ENCODE data around the gene AHNAK2.
A peak's percentile ranks its signal among the peaks of the same experiment; 100 is the strongest.

Gene AHNAK2

DNA sequence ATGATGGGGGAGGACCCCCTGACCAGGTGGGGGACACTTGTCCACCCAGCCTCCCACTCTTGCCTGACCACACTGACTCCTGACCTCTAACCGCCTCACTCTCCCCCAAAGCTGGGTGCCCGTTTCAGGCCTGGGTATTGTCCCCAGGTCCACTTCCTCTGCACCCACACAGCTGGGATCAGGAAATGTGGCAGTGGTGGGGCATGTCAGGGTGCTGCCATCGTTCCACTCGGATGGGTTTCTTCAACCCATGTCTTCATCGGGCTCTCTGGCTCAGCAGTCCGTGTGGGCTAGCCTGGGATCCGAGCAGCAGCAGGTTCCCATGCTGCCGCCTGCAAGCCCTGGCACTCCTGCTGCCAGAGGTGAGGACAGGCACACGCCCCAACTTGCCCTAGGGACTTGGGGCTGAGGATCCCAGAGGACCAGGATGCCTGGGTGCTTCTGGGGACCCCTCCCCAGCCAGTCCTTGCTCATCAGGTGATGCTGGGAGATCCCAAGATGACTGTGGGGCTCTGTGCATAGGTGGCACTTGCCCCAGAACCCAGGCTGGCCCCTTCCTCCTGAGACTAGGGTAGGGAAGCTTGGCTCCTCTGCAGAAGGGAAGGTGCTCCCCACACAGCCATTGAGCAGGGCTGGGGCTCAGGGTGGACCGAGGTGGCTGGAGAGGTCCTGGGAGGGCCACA lies 4.5 kb upstream of the AHNAK2 start:
- 87% methylated on average over 10 of the region's 10 CpGs for WGBS
- no peak overlapping the region for H3K9ac ChIP-seq (ENCODE audit: low read depth, low read length)
- H3K4me1 ChIP-seq (ENCODE audit: insufficient read depth, low read length), result peaks cover 4% of the 10 kb centered on the region; the same call in 1 of the 2 replicates

DNA sequence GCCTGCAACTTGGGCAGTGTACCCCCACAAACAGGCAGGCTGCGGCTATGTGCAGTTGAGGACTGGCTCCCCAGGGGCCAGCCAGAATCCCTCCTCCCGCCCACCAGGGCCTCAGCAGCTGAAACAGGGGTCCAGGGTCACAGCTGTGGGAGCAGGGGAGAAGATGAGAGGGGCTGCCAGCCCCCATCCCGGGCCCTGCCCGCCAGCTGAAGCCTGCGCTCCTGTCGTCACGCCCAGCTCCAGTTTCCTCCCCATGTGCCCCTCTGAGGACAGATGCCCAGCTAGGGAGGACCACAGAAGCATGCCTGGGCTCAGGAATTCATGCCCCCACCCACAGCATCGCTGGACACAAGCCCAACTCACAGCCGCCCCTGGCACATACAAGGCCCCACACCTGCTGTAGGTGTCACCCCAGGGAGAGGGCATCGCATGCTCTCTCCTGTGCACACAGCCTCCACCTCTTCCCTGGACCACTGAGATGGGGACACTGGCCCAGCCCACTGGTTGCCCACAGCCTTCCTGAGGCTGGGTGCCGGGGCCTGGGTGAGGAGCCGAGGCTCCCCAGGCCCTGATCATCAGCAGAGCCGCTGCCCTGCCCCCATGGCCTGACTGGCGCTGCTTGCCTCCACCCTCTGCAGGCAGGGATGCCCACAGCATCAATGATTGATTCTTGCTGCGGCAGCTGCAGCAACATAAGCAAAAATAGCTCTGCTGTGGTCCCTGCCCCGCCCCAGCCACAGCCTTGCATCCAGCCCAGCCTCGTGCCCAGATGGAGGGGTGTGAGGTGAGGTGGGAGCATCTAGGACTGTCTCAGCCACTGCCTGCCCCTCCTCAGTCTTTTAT lies 3.7 kb upstream of the AHNAK2 start:
- peaks cover 4% of the 10 kb centered on the region; the same call in 1 of the 2 replicates for H3K4me1 ChIP-seq (ENCODE audit: insufficient read depth, low read length)
- peaks cover 38% of the 10 kb centered on the region for H3K27me3 ChIP-seq (ENCODE audit: insufficient read depth, low read length)
- no peak overlapping the region for H3K27ac ChIP-seq (ENCODE audit: low read depth, low read length)
- no peak overlapping the region for H3K9ac ChIP-seq (ENCODE audit: low read depth, low read length)
- WGBS, result 90% methylated on average over 17 of the region's 17 CpGs
- H3K36me3 ChIP-seq (ENCODE audit: insufficient read depth, low read length), result no peaks in the 10 kb centered on the region
- H3K4me3 ChIP-seq (ENCODE audit: low read length), result no peak overlapping the region
- no peaks in the 10 kb centered on the region for H3K9me3 ChIP-seq (ENCODE audit: insufficient read depth, low read depth, low read length)

More for the DNA sequence above, 4.5 kb upstream of the AHNAK2 start:
- no peaks in the 10 kb centered on the region for H3K9me3 ChIP-seq (ENCODE audit: insufficient read depth, low read depth, low read length)
- peaks cover 31% of the 10 kb centered on the region for H3K27me3 ChIP-seq (ENCODE audit: insufficient read depth, low read length)
- no peaks in the 10 kb centered on the region for H3K36me3 ChIP-seq (ENCODE audit: insufficient read depth, low read length)
- no peak overlapping the region for H3K4me3 ChIP-seq (ENCODE audit: low read length)
- H3K27ac ChIP-seq (ENCODE audit: low read depth, low read length), result no peak overlapping the region

- H3K27ac ChIP-seq (ENCODE audit: low read depth, low read length), result no peak overlapping the region
- 0 out of 2 replicates have a peak, but pooled peaks cover 4% of the 10 kb centered on the region for H3K4me1 ChIP-seq (ENCODE audit: insufficient read depth, low read length)
- H3K9ac ChIP-seq (ENCODE audit: low read depth, low read length), result no peak overlapping the region
- H3K9me3 ChIP-seq (ENCODE audit: insufficient read depth, low read depth, low read length), result no peaks in the 10 kb centered on the region
- H3K4me3 ChIP-seq (ENCODE audit: low read length), result no peak overlapping the region
- H3K27me3 ChIP-seq (ENCODE audit: insufficient read depth, low read length), result peaks cover 46% of the 10 kb centered on the region
- WGBS, result 88% methylated on average over 22 of the region's 22 CpGs
- H3K36me3 ChIP-seq (ENCODE audit: insufficient read depth, low read length), result no peaks in the 10 kb centered on the region
Measured at GRCh38 chr14:104980611-104981531, 2.7 kb upstream of the AHNAK2 start.

DNA sequence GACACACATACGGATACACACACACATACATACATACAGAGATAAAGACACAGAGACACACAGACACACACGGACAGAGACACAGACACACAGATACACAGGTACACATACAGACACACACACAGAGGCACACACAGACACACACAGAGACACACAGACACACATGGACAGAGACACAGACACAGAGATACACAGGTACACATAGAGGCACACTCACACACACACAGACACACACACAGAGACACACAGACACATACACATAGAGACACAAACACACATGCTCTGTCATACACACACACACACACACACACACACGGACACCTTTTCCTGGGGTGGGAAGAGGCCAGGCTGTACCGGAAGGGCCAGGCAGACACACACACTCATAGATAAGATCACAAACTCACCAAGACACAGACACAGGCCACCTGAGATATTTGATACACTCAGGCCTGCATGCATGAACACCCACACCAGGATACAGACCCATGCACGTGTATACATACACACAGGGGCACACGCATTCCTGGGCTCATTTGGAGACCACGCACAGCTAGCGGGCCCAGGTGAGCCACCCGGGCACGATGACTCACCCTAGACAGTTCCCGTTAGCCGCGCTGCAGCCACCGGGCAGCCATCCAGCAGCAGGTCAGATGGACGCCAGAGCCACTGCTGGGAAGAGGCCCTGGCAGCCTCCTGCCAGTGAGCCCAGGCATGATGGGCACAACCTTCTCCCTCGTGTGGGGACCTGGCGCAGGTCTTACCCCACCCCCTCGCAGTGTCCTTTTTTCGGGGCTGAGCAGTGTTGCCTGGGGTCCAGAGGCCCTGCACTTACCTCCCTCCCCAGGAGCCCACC lies 1.8 kb upstream of the AHNAK2 start:
- H3K9ac ChIP-seq (ENCODE audit: low read depth, low read length), result no peak overlapping the region
- 0 out of 2 replicates have a peak, but pooled peaks cover 4% of the 10 kb centered on the region for H3K4me1 ChIP-seq (ENCODE audit: insufficient read depth, low read length)
- no peak overlapping the region for H3K4me3 ChIP-seq (ENCODE audit: low read length)
- H3K27me3 ChIP-seq (ENCODE audit: insufficient read depth, low read length), result peaks cover 46% of the 10 kb centered on the region
- no peak overlapping the region for H3K27ac ChIP-seq (ENCODE audit: low read depth, low read length)
- no peaks in the 10 kb centered on the region for H3K9me3 ChIP-seq (ENCODE audit: insufficient read depth, low read depth, low read length)
- WGBS, result 90% methylated on average over 19 of the region's 19 CpGs
- no peaks in the 10 kb centered on the region for H3K36me3 ChIP-seq (ENCODE audit: insufficient read depth, low read length)

- no peaks in the 10 kb centered on the region for H3K36me3 ChIP-seq (ENCODE audit: insufficient read depth, low read length)
- no peak overlapping the region for H3K27ac ChIP-seq (ENCODE audit: low read depth, low read length)
- peaks cover 46% of the 10 kb centered on the region for H3K27me3 ChIP-seq (ENCODE audit: insufficient read depth, low read length)
- H3K4me1 ChIP-seq (ENCODE audit: insufficient read depth, low read length), result 0 out of 2 replicates have a peak, but pooled peaks cover 4% of the 10 kb centered on the region
- no peaks in the 10 kb centered on the region for H3K9me3 ChIP-seq (ENCODE audit: insufficient read depth, low read depth, low read length)
- H3K9ac ChIP-seq (ENCODE audit: low read depth, low read length), result no peak overlapping the region
- 38% methylated on average over 32 of the region's 32 CpGs for WGBS
- peak overlapping the region; percentile 50 for H3K4me3 ChIP-seq (ENCODE audit: low read length)
Measured at GRCh38 chr14:104978746-104979691, 845 bp upstream of the AHNAK2 start.

DNA sequence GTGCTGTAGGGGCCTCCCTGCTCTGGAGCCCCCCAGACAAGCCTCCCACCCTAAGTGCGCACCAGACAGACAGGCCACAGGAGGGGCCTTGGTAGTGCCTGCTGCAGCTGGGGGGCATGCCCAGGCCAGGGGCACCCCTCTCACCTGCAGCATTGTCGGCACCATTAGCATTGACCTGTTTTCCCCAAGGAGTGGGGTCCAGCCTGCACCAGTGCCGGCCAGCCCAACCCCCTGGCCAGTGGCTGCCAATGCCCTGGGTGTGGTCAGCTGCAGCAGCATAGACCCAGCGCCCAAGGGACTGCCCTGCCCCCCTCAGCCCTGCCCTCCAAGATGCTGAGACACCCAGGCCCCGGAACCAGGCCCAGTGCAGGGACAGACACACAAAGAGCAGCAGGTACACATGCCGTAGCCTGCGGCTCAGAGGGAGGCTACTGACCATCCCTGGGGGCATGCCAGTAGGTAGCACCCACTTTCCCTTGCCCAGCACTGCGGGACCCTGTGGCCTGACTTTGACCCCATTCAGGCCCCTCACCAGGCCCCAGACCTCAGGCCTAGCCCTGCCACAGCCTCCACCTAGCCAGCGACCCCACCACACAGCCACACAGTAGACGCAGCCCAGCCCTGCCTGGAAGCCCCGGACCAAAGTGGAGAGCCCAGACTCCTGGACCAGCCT lies 1.0 kb downstream of the AHNAK2 start:
- Histone ChIP-seq H3K36me3 (ENCODE audit: insufficient read depth, low read length) (no peaks in the 10 kb centered on the region), H3K9me3 (ENCODE audit: insufficient read depth, low read depth, low read length) (no peaks in the 10 kb centered on the region), H3K9ac (ENCODE audit: low read depth, low read length) (no peak overlapping the region), H3K27me3 (ENCODE audit: insufficient read depth, low read length) (peaks cover 43% of the 10 kb centered on the region), H3K27ac (ENCODE audit: low read depth, low read length) (no peak overlapping the region), H3K4me1 (ENCODE audit: insufficient read depth, low read length) (peaks cover 13% of the 10 kb centered on the region; the same call in 1 of the 2 replicates), H3K4me3 (ENCODE audit: low read length) (peak overlapping the region; percentile 45)
- WGBS, result 66% methylated on average over 11 of the region's 11 CpGs

GRCh38 chr14:104976198-104977007 lies 1.8 kb downstream of the AHNAK2 start:
- Histone ChIP-seq H3K4me1 (ENCODE audit: insufficient read depth, low read length) (peaks cover 13% of the 10 kb centered on the region; the same call in 1 of the 2 replicates), H3K4me3 (ENCODE audit: low read length) (no peak overlapping the region), H3K9ac (ENCODE audit: low read depth, low read length) (no peak overlapping the region), H3K27me3 (ENCODE audit: insufficient read depth, low read length) (peaks cover 42% of the 10 kb centered on the region), H3K36me3 (ENCODE audit: insufficient read depth, low read length) (no peaks in the 10 kb centered on the region), H3K27ac (ENCODE audit: low read depth, low read length) (no peak overlapping the region), H3K9me3 (ENCODE audit: insufficient read depth, low read depth, low read length) (no peaks in the 10 kb centered on the region)
- WGBS, result 57% methylated on average over 21 of the region's 21 CpGs

DNA sequence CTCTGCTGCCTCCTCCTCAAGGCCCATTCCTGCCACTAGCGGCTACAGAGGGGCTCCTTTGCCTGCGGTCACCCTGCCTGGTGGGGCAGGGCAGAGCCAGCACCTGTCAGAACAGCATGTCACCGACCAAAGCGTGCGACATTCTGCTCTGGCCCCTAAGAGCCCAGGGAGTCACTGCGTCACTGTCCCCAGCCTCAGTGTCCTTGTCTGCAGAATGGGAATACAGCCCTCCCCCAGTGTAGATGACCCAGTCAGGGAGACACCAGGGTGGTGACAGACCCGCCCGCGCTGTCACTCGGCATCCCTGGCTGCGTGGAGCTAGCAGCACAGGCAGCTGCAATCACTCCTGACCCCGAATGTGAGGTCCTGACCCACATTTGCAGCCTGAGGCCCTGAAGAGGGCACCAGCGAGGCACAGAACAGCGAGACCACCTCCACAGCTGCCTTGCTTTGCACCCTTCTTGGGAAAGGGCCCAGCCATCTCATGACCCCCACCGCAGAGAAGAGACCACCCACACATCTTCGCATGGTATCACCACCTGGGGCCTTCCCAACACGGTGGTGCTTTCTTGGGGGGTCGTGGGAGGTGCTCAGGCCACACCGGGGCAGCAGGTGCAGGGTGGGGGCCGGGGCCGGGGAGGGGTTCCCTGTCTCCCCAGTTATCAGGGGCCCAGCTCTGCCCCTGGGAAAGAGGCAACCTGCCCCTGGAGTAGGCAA lies 2.5 kb downstream of the AHNAK2 start:
- 66% methylated on average over 21 of the region's 21 CpGs for WGBS
- no peaks in the 10 kb centered on the region for H3K36me3 ChIP-seq (ENCODE audit: insufficient read depth, low read length)
- H3K4me3 ChIP-seq (ENCODE audit: low read length), result no peak overlapping the region
- H3K4me1 ChIP-seq (ENCODE audit: insufficient read depth, low read length), result peaks cover 13% of the 10 kb centered on the region; the same call in 1 of the 2 replicates
- H3K9ac ChIP-seq (ENCODE audit: low read depth, low read length), result no peak overlapping the region
- H3K9me3 ChIP-seq (ENCODE audit: insufficient read depth, low read depth, low read length), result no peaks in the 10 kb centered on the region
- no peak overlapping the region for H3K27ac ChIP-seq (ENCODE audit: low read depth, low read length)
- peaks cover 41% of the 10 kb centered on the region for H3K27me3 ChIP-seq (ENCODE audit: insufficient read depth, low read length)

Measured in HUES64 (cell line).